ENCODE data around the gene NDUFB6. TPM values are rescaled to one million over a fixed set of nuclear protein-coding genes. Genes with fewer than 3 reads are reported as not detected.

Gene NDUFB6
- total RNA-seq, 1 donor from 2014 or later, result 43.4 TPM

DNA sequence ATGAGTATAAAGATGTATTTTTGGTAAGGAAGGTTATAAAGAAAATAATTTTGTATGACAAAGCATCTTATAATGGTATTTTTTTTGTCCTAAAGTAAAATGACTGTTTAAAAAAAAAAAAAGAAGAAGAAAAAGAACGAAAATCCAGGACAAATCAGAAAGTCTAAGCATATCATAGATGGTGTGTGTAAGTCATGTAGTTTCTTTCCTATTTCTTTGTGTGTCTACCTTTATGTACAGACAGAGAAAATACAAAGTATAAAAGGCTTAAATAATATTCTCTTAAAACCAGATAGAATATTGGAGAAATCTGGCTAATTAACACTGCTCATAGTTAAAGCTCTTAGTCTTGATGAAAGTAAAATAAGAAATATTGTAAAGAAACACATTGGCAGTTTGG, 54.7 kb downstream of the NDUFB6 start:
- Mint-ChIP-seq H3K4me1 (ENCODE audit: low read depth) (no peaks in the 10 kb centered on the region), H3K4me3 (ENCODE audit: unreplicated experiment) (no peak overlapping the region), H3K27ac (ENCODE audit: unreplicated experiment) (no peak overlapping the region), H3K9me3 (ENCODE audit: low read depth) (peaks cover 8% of the 10 kb centered on the region), H3K27me3 (ENCODE audit: low read depth) (no peaks in the 10 kb centered on the region), H3K36me3 (ENCODE audit: low read depth) (peaks cover 4% of the 10 kb centered on the region)
- TF ChIP-seq, protein P1, sequence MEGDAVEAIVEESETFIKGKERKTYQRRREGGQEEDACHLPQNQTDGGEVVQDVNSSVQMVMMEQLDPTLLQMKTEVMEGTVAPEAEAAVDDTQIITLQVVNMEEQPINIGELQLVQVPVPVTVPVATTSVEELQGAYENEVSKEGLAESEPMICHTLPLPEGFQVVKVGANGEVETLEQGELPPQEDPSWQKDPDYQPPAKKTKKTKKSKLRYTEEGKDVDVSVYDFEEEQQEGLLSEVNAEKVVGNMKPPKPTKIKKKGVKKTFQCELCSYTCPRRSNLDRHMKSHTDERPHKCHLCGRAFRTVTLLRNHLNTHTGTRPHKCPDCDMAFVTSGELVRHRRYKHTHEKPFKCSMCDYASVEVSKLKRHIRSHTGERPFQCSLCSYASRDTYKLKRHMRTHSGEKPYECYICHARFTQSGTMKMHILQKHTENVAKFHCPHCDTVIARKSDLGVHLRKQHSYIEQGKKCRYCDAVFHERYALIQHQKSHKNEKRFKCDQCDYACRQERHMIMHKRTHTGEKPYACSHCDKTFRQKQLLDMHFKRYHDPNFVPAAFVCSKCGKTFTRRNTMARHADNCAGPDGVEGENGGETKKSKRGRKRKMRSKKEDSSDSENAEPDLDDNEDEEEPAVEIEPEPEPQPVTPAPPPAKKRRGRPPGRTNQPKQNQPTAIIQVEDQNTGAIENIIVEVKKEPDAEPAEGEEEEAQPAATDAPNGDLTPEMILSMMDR (IDR thresholded peaks at IDR 0.05), result no peak
- DNase-seq (ENCODE audit: low spot score), result no peak

DNA sequence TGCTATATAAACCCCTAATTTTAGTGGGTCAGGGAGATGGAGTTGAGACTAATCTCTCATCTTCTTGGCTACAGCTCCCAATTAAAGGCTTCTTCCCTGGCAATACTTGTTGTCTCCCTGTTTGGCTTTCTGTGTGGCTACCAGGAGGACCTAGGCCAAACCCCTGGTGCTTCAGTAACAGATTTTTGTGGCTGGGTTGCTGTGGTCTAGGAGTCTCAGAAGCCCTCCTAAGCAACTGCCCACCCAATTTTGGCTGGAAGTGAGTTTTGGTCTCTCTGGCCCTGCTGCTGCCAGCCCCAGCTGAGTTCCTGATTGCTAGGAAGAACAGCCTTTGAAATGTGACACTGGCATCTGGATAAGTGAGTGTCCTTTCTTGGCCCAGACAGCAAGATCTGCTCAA, 56.7 kb downstream of the NDUFB6 start:
- H3K36me3 Mint-ChIP-seq (ENCODE audit: low read depth), result peaks cover 5% of the 10 kb centered on the region
- no peak overlapping the region for H3K4me3 Mint-ChIP-seq (ENCODE audit: unreplicated experiment)
- DNase-seq (ENCODE audit: low spot score), result no peak
- H3K27ac Mint-ChIP-seq (ENCODE audit: unreplicated experiment), result no peak overlapping the region
- H3K4me1 Mint-ChIP-seq (ENCODE audit: low read depth), result peaks cover 2% of the 10 kb centered on the region
- TF ChIP-seq, protein P1 (IDR thresholded peaks at IDR 0.05), result no peak
- H3K9me3 Mint-ChIP-seq (ENCODE audit: low read depth), result peaks cover 11% of the 10 kb centered on the region
- no peaks in the 10 kb centered on the region for H3K27me3 Mint-ChIP-seq (ENCODE audit: low read depth)

DNA sequence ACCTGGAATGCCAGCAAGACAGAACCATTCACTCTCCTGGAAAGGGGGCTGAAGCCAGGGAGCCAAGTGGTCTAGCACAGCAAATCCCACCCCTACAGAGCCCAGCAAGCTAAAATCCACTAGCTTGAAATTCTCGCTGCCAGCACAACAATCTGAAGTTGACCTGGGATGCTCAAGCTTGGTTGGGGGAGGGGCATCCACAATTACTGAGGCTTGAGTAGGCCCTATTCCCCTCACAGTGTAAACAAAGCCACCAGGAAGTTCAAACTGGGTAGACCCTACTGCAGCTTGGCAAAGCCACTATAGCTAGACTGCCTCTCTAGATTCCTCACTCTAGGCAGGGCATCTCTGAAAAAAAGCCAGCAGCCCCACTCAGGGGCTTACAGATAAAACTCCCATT, 64.2 kb downstream of the NDUFB6 start:
- H3K27ac Mint-ChIP-seq (ENCODE audit: unreplicated experiment), result no peak overlapping the region
- peaks cover 4% of the 10 kb centered on the region for H3K36me3 Mint-ChIP-seq (ENCODE audit: low read depth)
- peaks cover 4% of the 10 kb centered on the region for H3K4me1 Mint-ChIP-seq (ENCODE audit: low read depth)

DNA sequence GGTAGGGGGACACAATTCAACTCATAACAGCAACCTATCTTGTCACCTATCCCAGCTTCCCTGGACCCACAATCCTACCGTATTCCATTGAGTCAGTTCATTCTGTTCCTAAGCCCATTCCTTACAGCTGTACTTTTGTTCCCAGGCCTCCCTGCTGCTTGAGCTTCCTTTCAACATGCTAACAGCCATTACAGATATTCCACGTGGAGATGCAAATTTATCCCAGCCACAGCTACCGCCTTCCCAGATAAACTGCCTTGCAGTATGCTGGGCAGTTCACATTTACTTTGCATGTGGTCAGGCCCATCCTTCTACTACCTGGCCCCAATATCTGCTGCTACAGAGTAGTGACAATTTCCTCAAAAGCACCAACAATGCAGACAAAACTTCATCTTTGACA, 70.0 kb downstream of the NDUFB6 start:
- H3K4me1 Mint-ChIP-seq (ENCODE audit: low read depth), result peaks cover 10% of the 10 kb centered on the region

More for the DNA sequence above, 64.2 kb downstream of the NDUFB6 start:
- Mint-ChIP-seq H3K9me3 (ENCODE audit: low read depth) (peaks cover 7% of the 10 kb centered on the region), H3K4me3 (ENCODE audit: unreplicated experiment) (no peak overlapping the region), H3K27me3 (ENCODE audit: low read depth) (no peaks in the 10 kb centered on the region)
- TF ChIP-seq, protein P1 (IDR thresholded peaks at IDR 0.05), result no peak
- no peak for DNase-seq (ENCODE audit: low spot score)

More for the DNA sequence above, 70.0 kb downstream of the NDUFB6 start:
- Mint-ChIP-seq H3K36me3 (ENCODE audit: low read depth) (peaks cover 5% of the 10 kb centered on the region), H3K9me3 (ENCODE audit: low read depth) (peaks cover 14% of the 10 kb centered on the region), H3K27me3 (ENCODE audit: low read depth) (no peaks in the 10 kb centered on the region), H3K4me3 (ENCODE audit: unreplicated experiment) (no peak overlapping the region), H3K27ac (ENCODE audit: unreplicated experiment) (no peak overlapping the region)
- no peak for DNase-seq (ENCODE audit: low spot score)
- TF ChIP-seq, protein P1 (IDR thresholded peaks at IDR 0.05), result no peak

Other genes starting within 250 kb of the NDUFB6 start
- gene ACO1, start 188.5 kb downstream of the NDUFB6 start, total RNA-seq, result 39.7 to 47.5 TPM (median 44.7 TPM) in 3 replicates
- gene RIGI, start 47.0 kb downstream of the NDUFB6 start, total RNA-seq, result 3.8 to 5.0 TPM (median 3.9 TPM) in 3 replicates
- 11.2 to 14.7 TPM (median 13.2 TPM) in 3 replicates for gene SMIM27, start 20.8 kb downstream of the NDUFB6 start, total RNA-seq
- 14.8 to 19.6 TPM (median 15.3 TPM) in 3 replicates for gene TOPORS, start 20.6 kb downstream of the NDUFB6 start, total RNA-seq
- 0.02 TPM in 1 of 3 replicates, not detected in the others for gene TAF1L, start 62.5 kb upstream of the NDUFB6 start, total RNA-seq
- gene TMEM215, start 210.4 kb upstream of the NDUFB6 start, total RNA-seq, result not detected in 3 replicates

Data from chondrocyte (in vitro differentiated cells).